Testis (tissue), 3 donors: Measurements from ENCODE around the gene CRACDL. TPM values are rescaled to one million over a fixed set of nuclear protein-coding genes. Genes with fewer than 3 reads are reported as not detected.

Source experiments
- DNase-seq: peaks from one replicate; pipeline ENCODE4 v3.0.0-alpha.2; 2019
- H3K27ac ChIP-seq, 2 donors: fragments of 200-600 bp; sonication (generic); one replicate each; pipeline ENCODE4 v1.5.1; 2019
- H3K27me3 ChIP-seq: fragments of 200-600 bp; sonication (generic); one replicate; pipeline ENCODE4 v1.5.1; 2019
- H3K36me3 ChIP-seq: fragments of 200-600 bp; sonication (generic); one replicate; pipeline ENCODE4 v1.5.1; 2017; ENCODE audit warnings: low read depth; ENCODE audit errors: missing control alignments
- H3K4me1 ChIP-seq: fragments of 200-600 bp; sonication (generic); one replicate; pipeline ENCODE4 v1.5.1; 2019
- H3K4me3 ChIP-seq, 2 donors: fragments of 200-600 bp; sonication (generic); one replicate each; pipeline ENCODE4 v1.5.1; 2017 to 2019
- H3K9me3 ChIP-seq: fragments of 200-600 bp; sonication (generic); one replicate; pipeline ENCODE4 v1.5.1; 2017
- POLR2A ChIP-seq: fragments of 450-650 bp; IDR thresholded peaks from one replicate; pipeline ENCODE4 v1.6.1; 2017; ENCODE audit warnings: antibody characterized with exemption, mild to moderate bottlenecking, moderate library complexity
- WGBS, 2 donors: methylation state at CpG; one replicate each; pipeline ENCODE4 v1.1.5; 2018; 5-methylcytosine and 5-hydroxymethylcytosine counted together
- intact Hi-C: fragments of 100-400 bp; cut with DNase I; formaldehyde crosslinking; loops from one replicate; pipeline ENCODE4 v1.15.1; 2023; ENCODE audit warnings: low total_unique reads
- polyA plus RNA-seq: library from polyadenylated mRNA; stranded (reverse); fragments of 350-450 nt; fragmentation: Illumina TruSeq; extraction: RNeasy Lipid Tissue Mini Kit (QIAGEN cat#74804); gene quantifications from one replicate; pipeline ENCODE4 v1.2.3, GENCODE V29; 2014; ENCODE audit warnings: low read depth, low replicate concordance; ENCODE audit not compliant: insufficient read depth
- total RNA-seq, 2 donors: library from RNA; depleted of rRNA; stranded (reverse); fragments of >200 nt; gene quantifications; one replicate each; pipeline ENCODE4 v1.2.3, GENCODE V29; 2016
- TF ChIP-seq, protein P1 (sequence below), 3 experiments: fragments of 450-650 bp in 2 of 3; fragments of 200-600 bp in 1 of 3; sonication (generic) in 1 of 3; IDR thresholded peaks; one replicate each; pipeline ENCODE4 v1.5.1; 2016 to 2019; ENCODE audit warnings: antibody characterized with exemption in 3 of 3, mild to moderate bottlenecking in 2 of 3, moderate library complexity in 1 of 3

Gene CRACDL
- total and polyA plus RNA-seq, 3 donors from 2014 or later = 8.4 to 30.4 (median 29.1) TPM

DNA sequence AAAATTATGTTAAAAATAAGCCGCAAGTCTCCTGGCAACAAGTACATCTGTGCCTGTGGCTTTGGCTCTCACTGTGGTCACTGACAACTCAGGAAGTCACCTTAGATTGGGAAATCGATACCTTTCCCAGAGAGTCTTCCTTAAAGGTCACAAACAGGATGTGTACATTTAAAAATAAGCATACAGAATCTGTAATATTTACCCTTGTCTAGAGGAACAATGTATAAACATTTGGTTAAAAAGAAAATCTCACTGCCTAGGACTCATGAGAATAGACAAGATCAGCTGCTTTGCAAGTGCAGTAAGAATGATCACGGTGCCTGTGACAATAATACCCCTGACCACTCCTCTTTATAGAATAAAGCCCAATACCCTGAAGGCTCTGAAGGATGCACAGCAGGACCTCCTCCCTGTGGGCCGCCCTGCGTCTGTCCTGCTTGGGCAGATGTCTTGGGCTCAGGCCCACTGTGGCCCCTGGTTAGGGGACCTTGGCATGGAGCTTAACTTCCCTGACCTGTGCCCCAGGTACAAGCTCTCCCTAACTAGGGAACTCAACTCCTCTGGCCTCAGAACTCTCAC lies 107.1 kb downstream of the CRACDL start:
- H3K4me1 ChIP-seq = peaks cover 2% of the 10 kb centered on the region
- no peaks in the 10 kb centered on the region for H3K9me3 ChIP-seq
- H3K27ac ChIP-seq = no peak overlapping the region
- TF ChIP-seq POLR2A = no peak
- TF ChIP-seq, protein P1, sequence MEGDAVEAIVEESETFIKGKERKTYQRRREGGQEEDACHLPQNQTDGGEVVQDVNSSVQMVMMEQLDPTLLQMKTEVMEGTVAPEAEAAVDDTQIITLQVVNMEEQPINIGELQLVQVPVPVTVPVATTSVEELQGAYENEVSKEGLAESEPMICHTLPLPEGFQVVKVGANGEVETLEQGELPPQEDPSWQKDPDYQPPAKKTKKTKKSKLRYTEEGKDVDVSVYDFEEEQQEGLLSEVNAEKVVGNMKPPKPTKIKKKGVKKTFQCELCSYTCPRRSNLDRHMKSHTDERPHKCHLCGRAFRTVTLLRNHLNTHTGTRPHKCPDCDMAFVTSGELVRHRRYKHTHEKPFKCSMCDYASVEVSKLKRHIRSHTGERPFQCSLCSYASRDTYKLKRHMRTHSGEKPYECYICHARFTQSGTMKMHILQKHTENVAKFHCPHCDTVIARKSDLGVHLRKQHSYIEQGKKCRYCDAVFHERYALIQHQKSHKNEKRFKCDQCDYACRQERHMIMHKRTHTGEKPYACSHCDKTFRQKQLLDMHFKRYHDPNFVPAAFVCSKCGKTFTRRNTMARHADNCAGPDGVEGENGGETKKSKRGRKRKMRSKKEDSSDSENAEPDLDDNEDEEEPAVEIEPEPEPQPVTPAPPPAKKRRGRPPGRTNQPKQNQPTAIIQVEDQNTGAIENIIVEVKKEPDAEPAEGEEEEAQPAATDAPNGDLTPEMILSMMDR (IDR thresholded peaks at IDR 0.05) = no peak
- 82 to 84% methylated on average over 5 of the region's 5 CpGs for WGBS, 2 donors
- no peak for DNase-seq
- H3K27me3 ChIP-seq = no peaks in the 10 kb centered on the region
- no peaks in the 10 kb centered on the region for H3K36me3 ChIP-seq
- intact Hi-C loops = no loop called here
- H3K4me3 ChIP-seq = no peak overlapping the region

- peaks cover 6% of the 10 kb centered on the region for H3K4me1 ChIP-seq
- no peaks in the 10 kb centered on the region for H3K9me3 ChIP-seq
- TF ChIP-seq POLR2A = no peak
- TF ChIP-seq, protein P1 (IDR thresholded peaks at IDR 0.05) = no peak
- H3K36me3 ChIP-seq = no peaks in the 10 kb centered on the region
- no peak overlapping the region for H3K4me3 ChIP-seq
- H3K27me3 ChIP-seq = no peaks in the 10 kb centered on the region
- DNase-seq = no peak
- 91 to 92% methylated on average over 7 of the region's 7 CpGs for WGBS, 2 donors
- intact Hi-C loops = no loop called here
- H3K27ac ChIP-seq = no peak overlapping the region
Measured at GRCh38 chr2:98828369-98828744, 107.7 kb downstream of the CRACDL start.

GRCh38 chr2:98827625-98828368 lies 108.2 kb downstream of the CRACDL start:
- TF ChIP-seq, protein P1 (IDR thresholded peaks at IDR 0.05) = no peak
- TF ChIP-seq POLR2A = no peak
- no peak overlapping the region for H3K27ac ChIP-seq
- H3K36me3 ChIP-seq = no peaks in the 10 kb centered on the region
- no peaks in the 10 kb centered on the region for H3K27me3 ChIP-seq
- H3K9me3 ChIP-seq = no peaks in the 10 kb centered on the region
- intact Hi-C loops = no loop called here
- H3K4me1 ChIP-seq = peaks cover 11% of the 10 kb centered on the region
- no peak overlapping the region for H3K4me3 ChIP-seq
- WGBS, 2 donors = 86 to 91% methylated on average over 11 of the region's 11 CpGs
- DNase-seq = no peak

GRCh38 chr2:98826856-98827255 lies 109.2 kb downstream of the CRACDL start:
- 92% methylated on average over 15 of the region's 15 CpGs for whole genome bisulfite sequencing, 2 donors
- Histone ChIP-seq H3K27ac (no peak overlapping the region), H3K27me3 (no peaks in the 10 kb centered on the region), H3K36me3 (no peaks in the 10 kb centered on the region), H3K9me3 (no peaks in the 10 kb centered on the region), H3K4me1 (peaks cover 11% of the 10 kb centered on the region), H3K4me3 (no peak overlapping the region)
- no peak for DNase-seq
- intact Hi-C loops = no loop called here
- no peak for TF ChIP-seq POLR2A
- TF ChIP-seq, protein P1 (IDR thresholded peaks at IDR 0.05) = no peak
